Measurements from ENCODE around the gene LRRC75A.

- TF ChIP-seq CTCF (IDR thresholded peaks at IDR 0.05) (no peak), POLR2AphosphoS5 (IDR thresholded peaks at IDR 0.05; ENCODE audit: low read depth, low read length) (no peak), REST (IDR thresholded peaks at IDR 0.05; ENCODE audit: insufficient read depth in 1 of 2, low read depth in 2 of 2, low read length in 1 of 2) (no peak)
Measured at GRCh38 chr17:16495980-16496819, 4.2 kb upstream of the LRRC75A start.

All from Panc1 (cell line).